GM12875 (cell line): ENCODE measurements around the gene CPNE7.

Experiments
- H3K4me3 ChIP-seq: one replicate; pipeline ENCODE4 v1.5.1; 2011; ENCODE audit warnings: low read depth, low read length, control low read depth
- TF ChIP-seq, protein P1 (sequence below): IDR thresholded peaks from 2 replicates; pipeline ENCODE4 v1.5.1; 2011; ENCODE audit warnings: low read depth, mild to moderate bottlenecking, control low read depth, inconsistent platforms, low read length, moderate library complexity, borderline replicate concordance; ENCODE audit not compliant: insufficient read depth

CPNE7 gene

DNA sequence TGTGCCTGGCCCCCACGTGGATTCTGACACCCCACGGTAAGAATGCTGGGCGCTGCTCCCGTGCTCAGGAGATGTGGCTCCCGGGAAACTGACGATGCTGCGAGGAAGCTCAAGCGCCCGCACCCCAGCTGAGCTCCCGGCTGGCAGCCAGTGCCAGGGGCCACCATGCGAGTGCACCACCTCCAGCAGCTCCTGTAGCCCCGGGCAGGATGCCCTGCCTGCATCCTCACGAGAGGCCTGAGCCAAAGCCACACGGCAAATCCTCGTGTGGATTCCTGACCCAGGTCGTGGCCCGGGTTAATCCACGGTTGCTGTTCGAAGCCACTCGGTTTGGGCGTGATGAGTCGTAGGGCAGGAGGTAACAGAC, 26.3 kb downstream of the CPNE7 start:
- H3K4me3 ChIP-seq: no peak overlapping the region
- TF ChIP-seq, protein P1, sequence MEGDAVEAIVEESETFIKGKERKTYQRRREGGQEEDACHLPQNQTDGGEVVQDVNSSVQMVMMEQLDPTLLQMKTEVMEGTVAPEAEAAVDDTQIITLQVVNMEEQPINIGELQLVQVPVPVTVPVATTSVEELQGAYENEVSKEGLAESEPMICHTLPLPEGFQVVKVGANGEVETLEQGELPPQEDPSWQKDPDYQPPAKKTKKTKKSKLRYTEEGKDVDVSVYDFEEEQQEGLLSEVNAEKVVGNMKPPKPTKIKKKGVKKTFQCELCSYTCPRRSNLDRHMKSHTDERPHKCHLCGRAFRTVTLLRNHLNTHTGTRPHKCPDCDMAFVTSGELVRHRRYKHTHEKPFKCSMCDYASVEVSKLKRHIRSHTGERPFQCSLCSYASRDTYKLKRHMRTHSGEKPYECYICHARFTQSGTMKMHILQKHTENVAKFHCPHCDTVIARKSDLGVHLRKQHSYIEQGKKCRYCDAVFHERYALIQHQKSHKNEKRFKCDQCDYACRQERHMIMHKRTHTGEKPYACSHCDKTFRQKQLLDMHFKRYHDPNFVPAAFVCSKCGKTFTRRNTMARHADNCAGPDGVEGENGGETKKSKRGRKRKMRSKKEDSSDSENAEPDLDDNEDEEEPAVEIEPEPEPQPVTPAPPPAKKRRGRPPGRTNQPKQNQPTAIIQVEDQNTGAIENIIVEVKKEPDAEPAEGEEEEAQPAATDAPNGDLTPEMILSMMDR: no peak

DNA sequence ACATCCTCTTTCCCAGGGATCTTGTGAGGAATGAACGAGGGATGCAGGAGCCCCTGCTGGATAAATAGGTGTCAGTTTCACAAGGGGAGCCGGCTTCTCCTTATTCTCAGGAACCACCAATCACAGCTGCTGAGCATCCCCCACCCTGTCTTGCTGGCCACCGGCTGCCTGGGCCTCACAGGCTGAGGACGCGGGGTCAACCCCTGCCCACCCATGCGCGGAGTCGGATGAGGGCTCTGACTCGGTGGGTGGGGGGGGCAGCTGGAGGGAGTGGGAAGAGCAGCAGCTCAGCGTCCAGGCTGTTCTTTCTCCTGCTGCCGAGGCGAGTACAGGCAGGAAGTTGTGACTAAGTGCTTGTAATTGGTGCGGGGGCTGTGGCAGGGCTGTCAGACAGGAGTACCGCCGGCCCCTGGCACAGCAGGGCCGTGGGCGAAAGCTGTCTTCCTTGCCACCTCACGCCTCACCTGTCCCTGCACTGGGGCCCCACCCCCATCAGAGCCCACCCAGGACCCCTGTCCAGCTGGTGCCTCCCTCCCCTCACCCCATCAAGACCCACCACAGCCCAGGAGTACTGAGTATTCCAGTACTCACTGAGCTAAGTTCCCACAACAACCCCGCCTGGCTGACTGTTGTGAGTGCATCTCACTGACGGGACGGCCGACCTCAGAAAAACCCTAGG, 26.9 kb downstream of the CPNE7 start:
- TF ChIP-seq, protein P1: no peak
- no peak overlapping the region for H3K4me3 ChIP-seq

DNA sequence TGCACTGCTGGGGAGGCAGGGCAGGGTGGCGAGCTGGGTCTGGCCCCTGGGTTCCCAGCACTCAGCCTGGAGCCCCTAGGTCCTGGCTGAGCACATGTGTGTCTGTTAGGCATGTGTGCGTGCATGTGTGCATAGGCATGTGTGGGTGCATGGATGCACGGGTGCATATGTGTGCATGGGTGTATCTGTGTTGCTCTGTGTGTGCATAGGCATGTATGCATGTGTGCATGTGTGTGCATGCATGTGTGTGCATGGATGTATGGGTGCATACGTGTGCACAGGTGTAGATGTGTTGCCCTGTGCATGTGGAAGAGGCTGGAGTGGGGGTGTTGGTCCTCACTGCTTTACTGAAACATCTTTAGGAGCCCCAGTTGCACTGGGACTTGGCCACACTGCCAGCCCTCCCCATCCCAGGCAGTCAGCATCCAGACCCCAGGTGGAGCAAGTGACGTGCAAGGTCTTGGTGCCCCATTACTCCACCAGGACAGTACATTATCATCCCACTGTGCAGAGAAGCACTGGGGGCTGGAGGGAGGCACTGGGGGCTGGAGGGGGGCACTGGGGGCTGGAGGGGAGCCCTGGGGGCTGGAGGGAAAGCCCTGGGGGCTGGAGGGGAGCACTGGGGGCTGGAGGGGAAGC, 27.5 kb downstream of the CPNE7 start:
- H3K4me3 ChIP-seq: no peak overlapping the region
- TF ChIP-seq, protein P1: no peak

DNA sequence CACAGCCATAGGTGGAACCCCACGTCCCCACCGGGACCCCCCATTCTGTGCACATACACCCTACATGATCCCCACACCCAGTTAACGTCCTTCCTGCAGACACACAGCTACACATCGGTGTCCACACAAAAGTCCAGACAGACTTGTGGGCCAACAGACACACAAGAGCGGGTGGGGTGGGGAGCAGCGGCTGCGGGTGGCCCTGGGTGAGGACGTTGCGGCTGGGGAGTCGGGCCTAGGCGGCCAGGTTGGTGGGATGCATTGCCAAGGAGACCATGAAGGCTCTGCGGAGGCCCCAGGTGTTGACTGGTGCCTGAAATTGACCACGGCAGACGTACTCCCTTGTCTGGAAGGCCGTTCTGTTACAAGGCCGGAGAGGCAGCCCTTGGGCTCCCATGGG, 29.2 kb downstream of the CPNE7 start:
- no peak overlapping the region for H3K4me3 ChIP-seq
- TF ChIP-seq, protein P1: no peak

DNA sequence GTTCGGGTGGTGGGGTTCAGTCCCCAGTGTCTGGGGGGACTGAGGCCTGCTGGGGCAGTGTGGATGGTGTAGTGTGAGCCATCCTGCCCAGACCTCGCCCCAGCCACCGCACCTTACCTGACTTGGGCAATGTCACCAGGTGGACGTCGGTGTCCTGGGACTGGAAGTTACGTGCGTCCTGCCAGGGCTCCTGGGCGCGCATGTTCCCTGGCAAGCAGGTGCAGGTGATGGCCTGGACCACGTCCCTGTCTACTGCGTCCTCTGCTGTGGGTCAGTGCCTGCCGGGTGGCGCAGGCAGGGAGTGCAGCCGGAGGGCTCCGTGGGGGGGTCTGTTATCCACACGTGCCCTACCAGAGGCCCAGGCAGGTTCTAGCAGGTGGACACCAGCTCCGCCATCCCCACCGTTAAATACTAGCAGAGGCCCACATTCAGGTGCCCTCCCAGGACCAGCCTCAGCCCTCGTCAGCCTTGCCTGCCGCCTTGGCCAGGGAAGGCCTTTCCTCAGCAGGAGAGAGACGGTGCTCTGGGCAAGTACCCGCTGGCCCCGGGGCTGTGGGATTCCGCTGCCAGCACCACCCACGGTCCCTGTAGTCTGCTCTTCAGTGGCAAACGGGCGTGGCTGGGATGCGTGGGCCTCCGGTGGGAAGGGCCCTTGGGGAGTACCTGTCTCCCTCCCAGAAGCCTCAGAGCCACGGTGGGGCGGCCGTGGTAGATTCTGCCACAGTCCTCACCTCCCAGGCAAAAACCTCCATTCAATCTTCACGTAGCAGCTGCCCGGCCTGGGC, 29.8 kb downstream of the CPNE7 start:
- H3K4me3 ChIP-seq: no peak overlapping the region
- TF ChIP-seq, protein P1: no peak

DNA sequence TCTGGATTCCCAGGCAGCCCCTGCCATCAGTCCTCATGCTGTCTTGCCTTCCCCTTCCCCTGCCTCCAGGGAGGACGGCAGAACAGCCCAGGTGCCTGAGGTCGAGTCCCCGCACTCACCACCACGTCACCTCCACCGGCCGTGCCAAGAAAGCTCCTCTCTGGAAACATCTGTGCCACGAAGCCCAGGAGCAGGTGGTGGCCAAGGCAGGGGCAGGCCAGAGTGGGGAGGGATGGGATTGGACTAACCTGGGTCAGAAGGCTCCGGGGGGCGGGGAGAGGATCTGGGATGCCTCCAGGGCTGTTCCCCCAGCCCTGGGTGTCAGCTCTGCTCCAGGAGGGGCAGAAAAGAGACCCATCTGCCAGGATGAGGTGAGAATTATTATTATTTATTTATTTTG, 30.4 kb downstream of the CPNE7 start:
- TF ChIP-seq, protein P1: no peak
- no peak overlapping the region for H3K4me3 ChIP-seq
